Measurements from ENCODE around the gene DENND1A.
"Not testable (repeated sequence)": the region's sequence is repeated elsewhere in the genome, so short reads cannot be mapped to it uniquely, and the experiment has no call there.

Gene DENND1A

GRCh38 chr9:123929870-123930831 is at the start of gene DENND1A:
Gene DENND1A (minus strand): TSS chr9:123930126. CDS start chr9:123929905, 221 bp downstream.
- DNase-seq: peak; percentile 94

GRCh38 chr9:123978981-123979380 is 49.1 kb upstream of the DENND1A start:
- no peak for DNase-seq

DNA sequence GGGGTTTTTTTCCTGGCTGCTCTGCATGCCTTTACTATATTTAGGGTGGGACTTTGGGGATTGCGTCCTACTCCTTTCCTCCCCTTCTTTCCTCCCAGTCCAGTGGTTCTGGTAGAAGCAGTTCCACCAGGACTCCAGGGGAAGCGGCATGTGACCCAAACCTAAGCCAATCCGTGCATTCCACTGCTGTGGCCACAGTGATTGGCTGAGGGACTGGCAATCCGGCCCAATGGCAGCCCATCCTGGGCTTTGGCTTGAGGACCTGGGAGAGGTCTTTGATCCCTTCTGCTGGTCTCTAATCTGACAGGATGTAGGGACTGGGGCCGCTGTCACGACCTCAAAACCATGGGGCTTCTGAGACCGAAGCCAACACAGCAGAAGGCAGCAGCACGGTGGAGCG is 46.7 kb upstream of the DENND1A start:
- DNase-seq: not testable (repeated sequence)

DNA sequence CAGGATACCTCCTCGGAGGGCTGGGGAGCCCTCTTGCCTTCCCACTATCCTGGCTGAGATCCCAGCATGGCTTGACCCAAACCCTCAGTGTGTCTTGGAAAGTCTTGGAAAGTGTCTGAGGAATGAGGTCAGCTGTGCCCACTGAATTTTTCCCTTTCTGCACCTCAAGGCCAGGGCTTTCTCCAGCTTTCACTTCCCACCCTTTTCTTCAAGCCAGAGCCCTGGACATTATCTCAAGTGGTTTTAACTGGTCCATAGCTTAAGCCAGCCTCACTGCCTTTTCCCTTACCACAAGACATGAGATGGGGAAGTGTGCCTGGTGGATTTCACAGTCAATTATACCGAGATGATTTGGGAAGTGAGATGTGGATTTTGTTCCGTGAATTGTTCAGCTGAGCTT is 45.9 kb upstream of the DENND1A start:
- no peak for DNase-seq

DNA sequence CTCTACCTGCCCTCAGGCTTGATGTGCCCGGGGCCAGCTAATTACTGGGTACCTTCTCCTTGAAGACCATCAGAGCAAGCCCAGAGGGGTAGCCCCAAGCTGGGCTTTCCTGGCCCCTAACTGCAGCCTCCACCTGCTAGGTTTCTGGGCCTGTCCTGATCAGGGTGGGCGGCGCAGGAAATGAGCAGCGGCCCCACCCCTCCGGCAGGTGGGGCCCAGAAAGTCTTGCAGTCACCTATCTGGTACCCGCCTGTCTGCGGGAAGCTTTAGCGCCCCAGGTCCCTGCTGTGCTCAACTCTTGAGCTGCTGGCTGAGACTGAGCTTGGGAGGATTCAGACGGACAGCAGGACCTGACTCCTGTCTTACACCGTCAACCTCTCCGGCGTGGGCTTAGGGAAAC is 44.5 kb upstream of the DENND1A start:
- no peak for DNase-seq

DNA sequence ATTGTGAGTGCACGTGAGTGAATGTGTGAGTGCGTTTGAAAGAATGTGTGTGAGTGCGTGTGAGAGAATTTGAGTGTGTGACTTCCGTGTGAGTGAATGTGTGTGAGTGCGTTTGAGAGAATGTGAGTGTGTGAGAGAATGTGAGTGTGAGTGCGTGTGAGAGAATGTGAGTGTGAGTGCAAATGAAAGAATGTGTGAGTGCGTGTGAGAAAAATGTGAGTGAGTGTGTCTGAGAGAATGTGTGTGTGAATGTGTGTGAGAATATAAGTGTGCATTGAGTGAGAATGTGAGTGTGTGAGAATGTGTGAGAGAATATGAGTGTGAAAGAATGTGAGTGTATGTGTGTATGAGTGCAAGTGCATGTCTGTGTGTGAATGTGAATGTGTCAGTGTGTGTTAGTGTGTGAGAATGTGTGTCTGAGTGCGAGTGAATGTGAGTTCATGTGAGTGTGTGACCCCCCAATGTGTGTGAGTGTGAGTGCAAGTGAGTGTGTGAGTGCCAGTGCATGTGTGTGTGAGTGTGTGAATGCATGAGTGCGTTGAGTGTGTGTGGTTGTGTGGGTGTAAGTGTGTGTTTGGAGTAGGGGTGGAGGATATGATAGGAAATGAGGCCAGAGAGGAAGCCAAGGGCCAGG is 43.8 kb upstream of the DENND1A start:
- DNase-seq: no peak

- DNase-seq: no peak
Measured at GRCh38 chr9:123972618-123973017, 42.7 kb upstream of the DENND1A start.

- no peak for DNase-seq
Measured at GRCh38 chr9:123967323-123967722, 37.4 kb upstream of the DENND1A start.

- no peak for DNase-seq
Measured at GRCh38 chr9:123965801-123966686, 36.1 kb upstream of the DENND1A start.

- DNase-seq: no peak
Measured at GRCh38 chr9:123964761-123965160, 34.8 kb upstream of the DENND1A start.

DNA sequence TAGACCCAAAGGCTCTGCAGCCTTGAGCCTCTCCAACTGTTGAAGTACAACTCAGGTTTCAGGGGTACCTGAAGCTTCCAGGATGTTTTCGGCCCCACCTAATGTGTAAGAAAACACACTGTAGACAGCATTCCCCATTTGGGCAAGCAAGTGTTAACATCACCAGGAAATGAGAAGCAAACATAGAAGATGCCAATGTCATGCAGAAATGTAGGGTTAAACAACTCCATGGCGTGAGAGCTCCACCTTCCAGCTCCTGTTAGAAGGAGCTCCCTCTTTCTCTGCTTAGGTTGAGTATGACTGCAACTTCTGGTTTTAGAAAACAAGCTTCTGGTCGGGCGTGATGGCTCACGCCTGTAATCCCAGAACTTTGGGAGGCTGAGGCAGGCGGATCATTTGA is 31.0 kb upstream of the DENND1A start:
- no peak for DNase-seq

- no peak for DNase-seq
Measured at GRCh38 chr9:123960366-123960765, 30.4 kb upstream of the DENND1A start.

DNA sequence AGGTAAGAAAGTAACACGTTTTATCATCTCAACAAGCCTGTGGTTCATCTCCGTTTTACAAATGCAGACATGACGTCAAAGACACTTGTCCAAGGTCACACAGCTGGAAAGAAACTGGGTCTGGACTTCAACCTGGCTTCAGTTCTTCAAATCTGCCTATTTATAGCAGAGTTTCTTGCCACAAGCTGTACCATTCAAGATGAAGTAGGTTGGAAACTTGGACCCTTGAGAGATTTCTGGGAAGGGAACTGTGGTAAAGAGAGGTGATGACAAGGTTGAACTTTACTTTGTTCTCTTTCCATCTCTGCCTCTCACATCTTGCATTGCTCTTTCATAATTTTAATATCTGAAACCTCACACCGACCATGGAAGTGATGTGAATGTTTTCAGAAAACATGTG is 29.9 kb upstream of the DENND1A start:
- DNase-seq: no peak

- DNase-seq: no peak
Measured at GRCh38 chr9:123957731-123958130, 27.8 kb upstream of the DENND1A start.

DNA sequence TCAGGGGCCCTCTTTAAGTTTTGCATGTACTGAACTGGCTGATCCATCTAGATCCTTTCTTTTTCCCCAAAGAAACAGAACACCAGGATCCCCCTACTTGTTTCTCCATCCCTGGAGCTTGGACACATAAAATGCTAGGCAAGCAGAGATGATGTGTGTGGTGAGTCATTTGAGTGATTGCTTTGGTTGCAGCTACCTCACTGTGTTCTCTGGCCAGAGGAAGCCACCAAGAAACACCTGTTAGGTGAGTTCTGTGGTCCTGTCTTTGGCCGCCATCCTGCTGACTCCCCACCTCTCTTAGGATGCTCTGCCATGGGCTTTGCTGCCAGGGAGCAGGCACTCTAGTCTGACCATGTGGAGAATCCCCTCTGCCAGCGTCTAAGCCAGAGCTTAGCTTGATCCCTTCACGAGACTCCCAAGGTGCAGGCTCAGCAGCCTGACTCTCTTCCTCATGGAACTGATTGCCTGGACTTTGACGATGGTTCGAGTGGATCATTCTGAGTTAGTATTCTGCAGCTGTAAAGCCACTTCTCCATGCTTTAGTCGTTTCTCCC is 27.3 kb upstream of the DENND1A start:
- no peak for DNase-seq

DNA sequence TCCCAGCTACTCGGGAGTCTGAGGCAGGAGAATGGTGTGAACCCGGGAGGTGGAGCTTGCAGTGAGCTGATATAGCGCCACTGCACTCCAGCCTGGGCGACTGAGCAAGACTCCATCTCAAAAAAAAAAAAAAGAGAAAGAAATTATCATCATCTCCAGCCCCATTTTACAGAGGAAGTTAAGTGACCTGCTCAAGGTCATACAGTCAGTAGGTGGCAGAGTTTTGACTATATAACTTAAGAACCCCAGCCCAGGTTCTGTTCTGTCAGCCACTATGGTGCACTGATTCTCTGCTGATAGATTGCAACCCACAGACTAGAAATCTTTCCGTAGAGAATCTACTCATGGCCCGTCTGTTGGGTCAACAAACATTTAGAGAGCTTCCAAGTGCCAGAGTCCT is 25.7 kb upstream of the DENND1A start:
- no peak for DNase-seq

GRCh38 chr9:123954518-123955280 is 24.8 kb upstream of the DENND1A start:
- no peak for DNase-seq

DNA sequence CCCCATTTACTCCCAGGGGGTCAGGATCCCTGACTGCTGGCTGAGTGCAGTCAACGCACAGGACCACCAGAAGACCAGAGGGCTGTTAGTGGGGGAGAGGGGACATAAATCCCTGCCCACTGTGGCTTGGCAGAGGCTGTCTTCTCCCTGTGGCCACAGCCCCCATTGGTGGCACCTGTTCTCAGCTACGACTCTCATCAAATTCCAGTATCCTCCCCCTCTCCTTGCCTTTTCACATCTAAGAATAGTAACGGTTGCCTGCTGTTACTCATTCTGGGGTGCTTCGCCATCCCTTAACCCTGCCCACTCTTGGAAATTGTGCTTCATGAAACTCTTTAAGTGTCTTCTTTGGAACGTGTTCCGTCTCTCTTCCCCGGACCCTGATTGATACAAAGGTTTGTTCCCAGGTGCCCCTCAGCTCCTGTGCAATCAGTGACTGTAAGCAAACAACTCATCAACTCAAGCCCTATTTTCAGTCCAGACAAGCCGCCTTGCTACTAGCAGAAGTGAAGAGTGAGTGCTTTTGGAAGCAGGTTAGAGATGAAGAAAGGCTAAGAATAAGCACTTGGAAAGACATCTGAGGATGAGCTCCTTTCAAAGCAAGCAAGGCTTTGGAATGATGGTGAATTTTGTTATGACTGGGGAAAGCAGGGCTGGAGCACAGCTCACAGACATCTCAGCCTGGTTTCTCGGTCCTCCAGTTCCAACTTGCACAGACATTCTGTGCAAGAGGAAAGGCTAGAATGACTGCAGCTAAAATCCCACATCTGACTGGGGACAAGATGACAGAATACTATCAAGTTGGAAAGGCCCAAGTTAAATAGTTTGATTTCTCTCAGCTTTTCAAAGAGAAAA is 22.9 kb upstream of the DENND1A start:
- no peak for DNase-seq

- DNase-seq: no peak
Measured at GRCh38 chr9:123948286-123948685, 18.4 kb upstream of the DENND1A start.

DNA sequence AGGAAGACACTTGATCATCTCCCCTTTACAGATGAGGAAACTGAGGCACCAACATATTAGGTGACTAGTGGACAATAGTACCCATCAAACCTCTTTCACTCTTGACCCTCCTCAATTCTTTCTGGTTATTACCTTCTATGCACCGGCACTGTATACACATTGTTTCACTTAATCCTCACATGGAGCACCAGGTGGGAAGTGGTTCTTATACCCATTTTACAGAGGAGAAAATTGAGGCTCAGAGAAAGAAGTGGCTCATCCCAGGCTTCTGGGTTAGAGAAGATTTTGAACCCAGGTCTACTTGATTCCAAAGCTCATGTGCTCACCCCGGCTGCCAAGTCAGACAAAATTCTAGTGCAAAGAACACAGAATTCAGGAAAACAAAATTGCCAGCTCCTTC is 17.4 kb upstream of the DENND1A start:
- DNase-seq: no peak

Measured in right hindlimb (tissue), 1 donor.